ENCODE results near the gene ARMH1. TPM values are rescaled to one million over a fixed set of nuclear protein-coding genes. Genes with fewer than 3 reads are reported as not detected.
"Not testable (repeated sequence)": the region's sequence is repeated elsewhere in the genome, so short reads cannot be mapped to it uniquely, and the experiment has no call there.

The ARMH1 gene
- total RNA-seq, 1 donor from 2014 or later: 14.5 TPM

- no peak for ATAC-seq
- Histone ChIP-seq H3K4me3 (no peak overlapping the region), H3K4me1 (peaks cover 4% of the 10 kb centered on the region), H3K27me3 (ENCODE audit: low read depth) (no peaks in the 10 kb centered on the region), H3K36me3 (no peaks in the 10 kb centered on the region), H3K27ac (no peak overlapping the region), H3K9me3 (no peaks in the 10 kb centered on the region)
- DNase-seq: no peak
- intact Hi-C loops (cut with DNase I): no loop called here
- TF ChIP-seq CTCF (IDR thresholded peaks at IDR 0.05): no peak
Measured at GRCh38 chr1:44698138-44698537, 23.6 kb downstream of the ARMH1 start.

- H3K4me1 ChIP-seq; DNase-seq; intact Hi-C loops (cut with DNase I); H3K9me3 ChIP-seq; H3K4me3 ChIP-seq; ATAC-seq; H3K36me3 ChIP-seq; H3K27ac ChIP-seq; H3K27me3 ChIP-seq (ENCODE audit: low read depth): not testable (repeated sequence)
Measured at GRCh38 chr1:44699375-44699774, 24.9 kb downstream of the ARMH1 start.

- H3K27me3 ChIP-seq (ENCODE audit: low read depth): no peaks in the 10 kb centered on the region
- H3K4me3 ChIP-seq: no peak overlapping the region
- no peak for TF ChIP-seq CTCF (IDR thresholded peaks at IDR 0.05)
- H3K4me1 ChIP-seq: peaks cover 4% of the 10 kb centered on the region
- no peaks in the 10 kb centered on the region for H3K36me3 ChIP-seq
- H3K27ac ChIP-seq: no peak overlapping the region
- DNase-seq (no peak), ATAC-seq (no peak)
- H3K9me3 ChIP-seq: no peaks in the 10 kb centered on the region
- intact Hi-C loops (cut with DNase I): no loop called here
Measured at GRCh38 chr1:44700573-44700972, 26.1 kb downstream of the ARMH1 start.

GRCh38 chr1:44701141-44701573 is 26.6 kb downstream of the ARMH1 start:
- Histone ChIP-seq H3K27ac (no peak overlapping the region), H3K4me3 (no peak overlapping the region), H3K9me3 (no peaks in the 10 kb centered on the region), H3K36me3 (no peaks in the 10 kb centered on the region), H3K27me3 (ENCODE audit: low read depth) (no peaks in the 10 kb centered on the region), H3K4me1 (peaks cover 4% of the 10 kb centered on the region)
- intact Hi-C loops (cut with DNase I): no loop called here
- no peak for TF ChIP-seq CTCF (IDR thresholded peaks at IDR 0.05)
- no peak for ATAC-seq
- no peak for DNase-seq

GRCh38 chr1:44705470-44705869 is 31.0 kb downstream of the ARMH1 start:
- no peaks in the 10 kb centered on the region for H3K9me3 ChIP-seq
- no peak for TF ChIP-seq CTCF (IDR thresholded peaks at IDR 0.05)
- H3K4me1 ChIP-seq: peaks cover 6% of the 10 kb centered on the region
- no peaks in the 10 kb centered on the region for H3K36me3 ChIP-seq
- ATAC-seq: no peak
- no peak for DNase-seq
- H3K27me3 ChIP-seq (ENCODE audit: low read depth): no peaks in the 10 kb centered on the region
- H3K27ac ChIP-seq: no peak overlapping the region
- H3K4me3 ChIP-seq: no peak overlapping the region
- intact Hi-C loops (cut with DNase I): no loop called here

GRCh38 chr1:44705938-44706337 is 31.4 kb downstream of the ARMH1 start:
- TF ChIP-seq CTCF (IDR thresholded peaks at IDR 0.05): no peak
- no peak overlapping the region for H3K27ac ChIP-seq
- no peak for DNase-seq
- H3K9me3 ChIP-seq: no peaks in the 10 kb centered on the region
- H3K4me3 ChIP-seq: no peak overlapping the region
- ATAC-seq: no peak
- H3K36me3 ChIP-seq: no peaks in the 10 kb centered on the region
- H3K4me1 ChIP-seq: peaks cover 6% of the 10 kb centered on the region
- intact Hi-C loops (cut with DNase I): no loop called here
- no peaks in the 10 kb centered on the region for H3K27me3 ChIP-seq (ENCODE audit: low read depth)

Measured in lower lobe of right lung (tissue), 2 donors.